HEK293 (cell line): Measurements from ENCODE around the gene RRBP1.

Source experiments
- CTCF ChIA-PET: fragments of 350-600 bp; formaldehyde crosslinking; extraction: SDS; loops from one replicate; lab custom pipeline; 2021; ENCODE audit warnings: antibody characterized with exemption; lab: Yijun Ruan, JAX
- POLR2A ChIA-PET: fragments of 300-600 bp; formaldehyde crosslinking; extraction: SDS; loops from one replicate; lab custom pipeline; 2020; ENCODE audit warnings: antibody characterized with exemption, inconsistent platforms; lab: Yijun Ruan, JAX
- H3K27ac ChIP-seq: fragments of 200-500 bp; sonication (Bioruptor generic); 2 replicates; pipeline ENCODE4 v1.5.1; 2014; ENCODE audit warnings: low read depth, low read length, control low read depth, inconsistent platforms; ENCODE audit errors: extremely low read depth
- H3K36me3 ChIP-seq, 2 experiments: fragments of 200-500 bp in 1 of 2; sonication (Bioruptor generic) in 1 of 2; 1 replicate in 1 of 2; 2 replicates in 1 of 2; pipeline ENCODE4 v1.5.1; 2014 to 2017; ENCODE audit warnings: inconsistent platforms in 2 of 2, low read length in 2 of 2; ENCODE audit not compliant: control insufficient read depth in 2 of 2, insufficient read depth in 1 of 2
- H3K4me1 ChIP-seq: fragments of 200-500 bp; sonication (Bioruptor generic); 2 replicates; pipeline ENCODE4 v1.5.1; 2014; ENCODE audit warnings: mild to moderate bottlenecking, low read length, inconsistent platforms; ENCODE audit not compliant: control insufficient read depth, insufficient read depth
- H3K4me3 ChIP-seq: 2 replicates; pipeline ENCODE4 v1.5.1; 2011; ENCODE audit warnings: low read depth, mild to moderate bottlenecking, control low read depth, low read length, moderate library complexity
- H3K9me3 ChIP-seq: fragments of 200-500 bp; sonication (Bioruptor generic); 2 replicates; pipeline ENCODE4 v1.5.1; 2014; ENCODE audit warnings: low read depth, low read length, inconsistent platforms; ENCODE audit not compliant: control insufficient read depth, insufficient read depth
- SP7 ChIP-seq: fragments of 450-650 bp; formaldehyde crosslinking; IDR thresholded peaks from 2 replicates; pipeline ENCODE4 v1.5.1; 2016; ENCODE audit warnings: missing biosample characterization, missing genetic modification characterization
- ZNF843 ChIP-seq: fragments of 450-650 bp; formaldehyde crosslinking; IDR thresholded peaks from 2 replicates; pipeline ENCODE4 v1.5.1; 2016; ENCODE audit warnings: missing biosample characterization, missing genetic modification characterization
- TF ChIP-seq, protein P1 (sequence below): fragments of 450-650 bp; formaldehyde crosslinking; IDR thresholded peaks from 2 replicates; pipeline ENCODE4 v1.5.1; 2016; ENCODE audit warnings: missing biosample characterization, missing genetic modification characterization
- TF ChIP-seq, protein P2 (sequence below): fragments of 450-650 bp; formaldehyde crosslinking; IDR thresholded peaks from 2 replicates; pipeline ENCODE4 v1.5.1; 2016; ENCODE audit warnings: missing biosample characterization, missing genetic modification characterization

RRBP1 gene

DNA sequence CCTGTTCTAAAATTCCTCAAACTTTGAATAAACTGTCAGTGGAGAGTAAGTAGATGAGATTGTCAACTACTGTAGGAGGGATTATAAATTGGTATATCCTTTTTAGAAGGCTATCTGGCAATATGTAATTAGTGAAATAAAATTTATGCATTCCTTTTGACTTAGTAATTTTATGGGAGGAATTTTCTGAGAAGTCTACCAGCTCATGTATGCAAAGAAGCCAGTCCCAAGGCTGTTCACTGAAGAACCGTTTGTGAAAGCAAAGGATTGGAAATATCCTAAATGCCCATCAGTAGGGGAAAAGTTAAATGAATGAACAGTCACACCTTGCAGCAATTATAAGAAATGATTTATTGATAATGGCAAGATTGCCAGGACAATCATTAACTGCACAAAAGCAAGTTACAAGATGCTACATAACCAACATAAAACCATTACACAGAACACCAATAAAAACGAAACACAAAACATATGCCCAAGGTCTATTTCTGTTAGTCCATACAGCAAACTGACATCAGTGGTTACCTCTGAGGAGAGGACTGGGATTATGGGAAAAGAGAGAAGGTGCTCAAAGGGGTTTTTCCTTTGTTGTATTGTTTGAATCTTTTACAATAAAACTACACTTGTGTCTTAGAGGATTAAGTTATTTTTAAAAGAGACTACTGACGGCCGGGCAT lies 116.7 kb downstream of the RRBP1 start:
- Histone ChIP-seq H3K36me3 (no peaks in the 10 kb centered on the region), H3K9me3 (no peaks in the 10 kb centered on the region), H3K27ac (no peak overlapping the region), H3K4me1 (no peaks in the 10 kb centered on the region), H3K4me3 (no peak overlapping the region)
- TF ChIP-seq, protein P1, sequence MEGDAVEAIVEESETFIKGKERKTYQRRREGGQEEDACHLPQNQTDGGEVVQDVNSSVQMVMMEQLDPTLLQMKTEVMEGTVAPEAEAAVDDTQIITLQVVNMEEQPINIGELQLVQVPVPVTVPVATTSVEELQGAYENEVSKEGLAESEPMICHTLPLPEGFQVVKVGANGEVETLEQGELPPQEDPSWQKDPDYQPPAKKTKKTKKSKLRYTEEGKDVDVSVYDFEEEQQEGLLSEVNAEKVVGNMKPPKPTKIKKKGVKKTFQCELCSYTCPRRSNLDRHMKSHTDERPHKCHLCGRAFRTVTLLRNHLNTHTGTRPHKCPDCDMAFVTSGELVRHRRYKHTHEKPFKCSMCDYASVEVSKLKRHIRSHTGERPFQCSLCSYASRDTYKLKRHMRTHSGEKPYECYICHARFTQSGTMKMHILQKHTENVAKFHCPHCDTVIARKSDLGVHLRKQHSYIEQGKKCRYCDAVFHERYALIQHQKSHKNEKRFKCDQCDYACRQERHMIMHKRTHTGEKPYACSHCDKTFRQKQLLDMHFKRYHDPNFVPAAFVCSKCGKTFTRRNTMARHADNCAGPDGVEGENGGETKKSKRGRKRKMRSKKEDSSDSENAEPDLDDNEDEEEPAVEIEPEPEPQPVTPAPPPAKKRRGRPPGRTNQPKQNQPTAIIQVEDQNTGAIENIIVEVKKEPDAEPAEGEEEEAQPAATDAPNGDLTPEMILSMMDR (tag by site-specific recombination): no peak
- TF ChIP-seq SP7 (peak; percentile 32; the same call in 1 of the 2 replicates), ZNF843 (tag by site-specific recombination) (no peak)
- TF ChIP-seq, protein P2, sequence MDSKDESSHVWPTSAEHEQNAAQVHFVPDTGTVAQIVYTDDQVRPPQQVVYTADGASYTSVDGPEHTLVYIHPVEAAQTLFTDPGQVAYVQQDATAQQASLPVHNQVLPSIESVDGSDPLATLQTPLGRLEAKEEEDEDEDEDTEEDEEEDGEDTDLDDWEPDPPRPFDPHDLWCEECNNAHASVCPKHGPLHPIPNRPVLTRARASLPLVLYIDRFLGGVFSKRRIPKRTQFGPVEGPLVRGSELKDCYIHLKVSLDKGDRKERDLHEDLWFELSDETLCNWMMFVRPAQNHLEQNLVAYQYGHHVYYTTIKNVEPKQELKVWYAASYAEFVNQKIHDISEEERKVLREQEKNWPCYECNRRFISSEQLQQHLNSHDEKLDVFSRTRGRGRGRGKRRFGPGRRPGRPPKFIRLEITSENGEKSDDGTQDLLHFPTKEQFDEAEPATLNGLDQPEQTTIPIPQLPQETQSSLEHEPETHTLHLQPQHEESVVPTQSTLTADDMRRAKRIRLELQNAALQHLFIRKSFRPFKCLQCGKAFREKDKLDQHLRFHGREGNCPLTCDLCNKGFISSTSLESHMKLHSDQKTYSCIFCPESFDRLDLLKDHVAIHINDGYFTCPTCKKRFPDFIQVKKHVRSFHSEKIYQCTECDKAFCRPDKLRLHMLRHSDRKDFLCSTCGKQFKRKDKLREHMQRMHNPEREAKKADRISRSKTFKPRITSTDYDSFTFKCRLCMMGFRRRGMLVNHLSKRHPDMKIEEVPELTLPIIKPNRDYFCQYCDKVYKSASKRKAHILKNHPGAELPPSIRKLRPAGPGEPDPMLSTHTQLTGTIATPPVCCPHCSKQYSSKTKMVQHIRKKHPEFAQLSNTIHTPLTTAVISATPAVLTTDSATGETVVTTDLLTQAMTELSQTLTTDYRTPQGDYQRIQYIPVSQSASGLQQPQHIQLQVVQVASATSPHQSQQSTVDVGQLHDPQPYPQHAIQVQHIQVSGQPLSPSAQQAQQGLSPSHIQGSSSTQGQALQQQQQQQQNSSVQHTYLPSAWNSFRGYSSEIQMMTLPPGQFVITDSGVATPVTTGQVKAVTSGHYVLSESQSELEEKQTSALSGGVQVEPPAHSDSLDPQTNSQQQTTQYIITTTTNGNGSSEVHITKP (tag by site-specific recombination): no peak
- CTCF ChIA-PET: no interaction called here
- POLR2A ChIA-PET: no interaction called here
